ENCODE measurements around the gene MACROD2. TPM values are rescaled to one million over a fixed set of nuclear protein-coding genes. Genes with fewer than 3 reads are reported as not detected.

The MACROD2 gene
- polyA plus RNA-seq, 2 of the 4 experiments (the other 2 are of a cell fraction) = 0.96 to 1.3 TPM

- Histone ChIP-seq H3K9me3 (no peaks in the 10 kb centered on the region), H3K4me1 (no peaks in the 10 kb centered on the region), H3K4me3 (no peak overlapping the region), H3K4me2 (no peak overlapping the region), H3K27ac (no peak overlapping the region)
- FAIRE-seq (no peak), ATAC-seq (no peak), DNase-seq (ENCODE audit: low read depth in 1 of 2, low spot score in 1 of 2) (no peak)
- CTCF ChIA-PET = no interaction called here
- 69% methylated on average over 2 of the region's 2 CpGs for WGBS (ENCODE audit: missing lambda C conversion rate)
- no peak for TF ChIP-seq ATOH8 (CRISPR knock-in tag; IDR thresholded peaks at IDR 0.05; ENCODE audit: low read depth)
- TF ChIP-seq USF2 (IDR thresholded peaks at IDR 0.05) = no peak
- no peak for TF ChIP-seq FOSL2 (IDR thresholded peaks at IDR 0.05)
- TF ChIP-seq FOSL2 (CRISPR knock-in tag; IDR thresholded peaks at IDR 0.05) = no peak
- no peak for TF ChIP-seq JUNB (IDR thresholded peaks at IDR 0.05)
- no peak for TF ChIP-seq POLR2A (IDR thresholded peaks at IDR 0.05; ENCODE audit: low read length)
- POLR2A ChIA-PET = no interaction called here
These were observed 1184.1 kb downstream of the MACROD2 start for GRCh38 chr20:15179381-15179780.

GRCh38 chr20:15179781-15180180 lies 1184.5 kb downstream of the MACROD2 start:
- peak; percentile 18 for FAIRE-seq
- TF ChIP-seq NFE2L2 (conservative IDR thresholded peaks at IDR 0.05; ENCODE audit: low read length) (no peak), GATA3 (IDR thresholded peaks at IDR 0.05; ENCODE audit: borderline replicate concordance) (no peak), JUNB (IDR thresholded peaks at IDR 0.05) (no peak), FOSB (CRISPR knock-in tag; IDR thresholded peaks at IDR 0.05) (no peak), HEYL (CRISPR knock-in tag; IDR thresholded peaks at IDR 0.05) (no peak), HOXB13 (CRISPR knock-in tag; IDR thresholded peaks at IDR 0.05; ENCODE audit: low read depth) (no peak), MYC (IDR thresholded peaks at IDR 0.05; ENCODE audit: borderline replicate concordance, low read length) (no peak), HOXA7 (CRISPR knock-in tag; IDR thresholded peaks at IDR 0.05) (no peak), RCOR1 (IDR thresholded peaks at IDR 0.05; ENCODE audit: low read depth, low read length) (no peak), SREBF2 (IDR thresholded peaks at IDR 0.05) (no peak), HMGXB4 (CRISPR knock-in tag; IDR thresholded peaks at IDR 0.05; ENCODE audit: borderline replicate concordance) (no peak), NPAS2 (CRISPR knock-in tag; IDR thresholded peaks at IDR 0.05; ENCODE audit: borderline replicate concordance) (no peak), RNF2 (IDR thresholded peaks at IDR 0.05; ENCODE audit: borderline replicate concordance, low read depth) (no peak), POLR2AphosphoS2 (conservative IDR thresholded peaks at IDR 0.05; ENCODE audit: low read length) (no peak), ZFP36 (IDR thresholded peaks at IDR 0.05; ENCODE audit: borderline replicate concordance, partially characterized antibody) (no peak), KDM5A (IDR thresholded peaks at IDR 0.05) (no peak), CBX8 (IDR thresholded peaks at IDR 0.05) (no peak)
- H3K4me2 ChIP-seq = no peak overlapping the region
- H3K4me1 ChIP-seq = no peaks in the 10 kb centered on the region
- DNase-seq (ENCODE audit: low read depth in 1 of 2, low spot score in 1 of 2) = no peak
- WGBS (ENCODE audit: missing lambda C conversion rate) = 78% methylated on average over 3 of the region's 3 CpGs
- H3K27ac ChIP-seq = no peak overlapping the region
- ChIA-PET CTCF (no interaction called here), POLR2A (no interaction called here)
- no peaks in the 10 kb centered on the region for H3K9me3 ChIP-seq
- H3K4me3 ChIP-seq = no peak overlapping the region
- no peak for ATAC-seq

- ChIA-PET CTCF (no interaction called here), POLR2A (no interaction called here)
- H3K27ac ChIP-seq = no peak overlapping the region
- no peak overlapping the region for H3K4me3 ChIP-seq
- WGBS (ENCODE audit: missing lambda C conversion rate) = 45% methylated on average over 3 of the region's 3 CpGs
- H3K9me3 ChIP-seq = no peaks in the 10 kb centered on the region
- DNase-seq (ENCODE audit: low read depth in 1 of 2, low spot score in 1 of 2) (no peak), ATAC-seq (no peak), FAIRE-seq (peak; percentile 88)
- TF ChIP-seq NPAS2 (CRISPR knock-in tag; IDR thresholded peaks at IDR 0.05; ENCODE audit: borderline replicate concordance) (no peak), REST (IDR thresholded peaks at IDR 0.05) (no peak), EP300 (IDR thresholded peaks at IDR 0.05) (no peak), ZFP36 (IDR thresholded peaks at IDR 0.05; ENCODE audit: borderline replicate concordance, partially characterized antibody) (no peak), NFE2L2 (conservative IDR thresholded peaks at IDR 0.05; ENCODE audit: low read length) (no peak)
- H3K4me2 ChIP-seq = no peak overlapping the region
- no peaks in the 10 kb centered on the region for H3K4me1 ChIP-seq
These were observed 1190.0 kb downstream of the MACROD2 start for GRCh38 chr20:15185322-15185721.

Data from A549 (cell line).